Melanocyte of skin (primary cell): ENCODE data around the gene CHST14. TPM values are rescaled to one million over a fixed set of nuclear protein-coding genes. Genes with fewer than 3 reads are reported as not detected.

Source experiments
- total RNA-seq, 2 donors: library from RNA; depleted of rRNA; stranded (reverse); fragments of >200 nt; gene quantifications; 2 replicates each; pipeline ENCODE4 v1.2.3, GENCODE V29; 2012

The CHST14 gene
- total RNA-seq, result 1 to 10 TPM; 8.9 to 9.7 TPM

GRCh38 chr15:40470423-40471104 lies at the start of gene CHST14:
Gene CHST14 (plus strand): TSS chr15:40470984. CDS start chr15:40471214, 230 bp downstream.

GRCh38 chr15:40440743-40441564 lies 29.8 kb upstream of the CHST14 start, which contains the start of gene BAHD1:
Gene BAHD1 (plus strand): TSS chr15:40440953. CDS start chr15:40458465, 17,512 bp downstream.

Other genes starting within 250 kb of the CHST14 start
- 1 to 10 TPM in 1 of 2 donors, under 1 TPM in 1; 1.00 to 1.4 TPM for gene PAK6, start 231.9 kb upstream of the CHST14 start, total RNA-seq
- gene ANKRD63, start 187.9 kb upstream of the CHST14 start, total RNA-seq, result not detected
- 1 to 10 TPM; 1.0 to 3.3 TPM for gene PLCB2, start 163.0 kb upstream of the CHST14 start, total RNA-seq
- 10 to 100 TPM in 1 of 2 donors, 1 to 10 TPM in 1; 5.2 to 10.7 TPM for gene INAFM2, start 147.3 kb upstream of the CHST14 start, total RNA-seq
- 10 to 100 TPM; 30.3 to 39.9 TPM for gene CCDC9B, start 130.0 kb upstream of the CHST14 start, total RNA-seq
- gene PHGR1, start 120.0 kb upstream of the CHST14 start, total RNA-seq, result not detected
- under 1 TPM; 0.33 to 0.69 TPM for gene DISP2, start 112.8 kb upstream of the CHST14 start, total RNA-seq
- gene KNSTRN, start 88.3 kb upstream of the CHST14 start, total RNA-seq, result 100 to 1,000 TPM in 1 of 2 donors, 10 to 100 TPM in 1; 36.1 to 115 TPM
- 10 to 100 TPM; 33.6 to 40.6 TPM for gene IVD, start 65.2 kb upstream of the CHST14 start, total RNA-seq
- 1 to 10 TPM; 8.7 to 9.3 TPM for gene BAHD1, start 30.0 kb upstream of the CHST14 start, total RNA-seq
- gene CCDC32, start 94.1 kb downstream of the CHST14 start, total RNA-seq, result 10 to 100 TPM; 21.0 to 23.1 TPM
- 10 to 100 TPM in 1 of 2 donors, 1 to 10 TPM in 1; 10.0 to 17.3 TPM for gene RPUSD2, start 98.3 kb downstream of the CHST14 start, total RNA-seq
- gene KNL1, start 123.3 kb downstream of the CHST14 start, total RNA-seq, result 10 to 100 TPM; 14.5 to 22.6 TPM
- 1 to 10 TPM; 3.4 to 10.0 TPM for gene RAD51, start 224.2 kb downstream of the CHST14 start, total RNA-seq